GM23248 (cell line): Measurements from ENCODE around the gene MAPK4. TPM values are rescaled to one million over a fixed set of nuclear protein-coding genes. Genes with fewer than 3 reads are reported as not detected.

Experiments used
- DNase-seq: peaks from one replicate; pipeline ENCODE4 v3.0.0-alpha.2; 2015
- H2AFZ ChIP-seq: fragments of 200-600 bp; sonication (generic); 2 replicates; pipeline ENCODE4 v1.6.1; 2016; ENCODE audit warnings: antibody characterized with exemption
- H3F3A ChIP-seq: fragments of 200-600 bp; sonication (generic); 2 replicates; pipeline ENCODE4 v1.6.1; 2016; ENCODE audit warnings: mild to moderate bottlenecking, antibody characterized with exemption, mixed run types; ENCODE audit not compliant: insufficient read depth
- H3K27ac ChIP-seq: fragments of 200-600 bp; sonication (generic); 2 replicates; pipeline ENCODE4 v1.5.1; 2016; ENCODE audit warnings: mild to moderate bottlenecking
- H3K27me3 ChIP-seq: fragments of 200-600 bp; sonication (generic); replicated peaks from 2 replicates; pipeline ENCODE4 v1.6.1; 2016; ENCODE audit warnings: mild to moderate bottlenecking; ENCODE audit not compliant: insufficient read depth
- H3K36me3 ChIP-seq: fragments of 200-600 bp; sonication (generic); 2 replicates; pipeline ENCODE4 v1.6.1; 2016; ENCODE audit warnings: low read depth, mild to moderate bottlenecking
- H3K4me1 ChIP-seq: fragments of 200-600 bp; sonication (generic); 2 replicates; pipeline ENCODE4 v1.6.1; 2016; ENCODE audit warnings: mild to moderate bottlenecking; ENCODE audit not compliant: insufficient read depth
- H3K4me2 ChIP-seq: fragments of 200-600 bp; sonication (generic); one replicate; pipeline ENCODE4 v1.6.1; 2016; ENCODE audit warnings: mild to moderate bottlenecking; ENCODE audit not compliant: unreplicated experiment
- H3K4me3 ChIP-seq: fragments of 200-600 bp; sonication (generic); 2 replicates; pipeline ENCODE4 v1.5.1; 2016; ENCODE audit warnings: mild to moderate bottlenecking
- H3K79me2 ChIP-seq: fragments of 200-600 bp; sonication (generic); 2 replicates; pipeline ENCODE4 v1.6.1; 2016; ENCODE audit warnings: mild to moderate bottlenecking; ENCODE audit not compliant: insufficient read depth
- H3K9ac ChIP-seq: fragments of 200-600 bp; sonication (generic); 2 replicates; pipeline ENCODE4 v1.6.1; 2016; ENCODE audit warnings: mild to moderate bottlenecking
- H3K9me2 ChIP-seq: fragments of 200-600 bp; sonication (generic); 2 replicates; pipeline ENCODE4 v1.6.1; 2016; ENCODE audit warnings: mixed run types, mild to moderate bottlenecking, moderate library complexity; ENCODE audit not compliant: insufficient read depth
- H3K9me3 ChIP-seq: fragments of 200-600 bp; sonication (generic); one replicate; pipeline ENCODE4 v1.6.1; 2017; ENCODE audit warnings: low read depth
- H4K20me1 ChIP-seq: fragments of 200-600 bp; sonication (generic); 2 replicates; pipeline ENCODE4 v1.6.0; 2016; ENCODE audit not compliant: insufficient read depth
- EZH2 ChIP-seq: fragments of 200-600 bp; sonication (generic); IDR thresholded peaks from 2 replicates; pipeline ENCODE4 v1.6.1; 2018; ENCODE audit warnings: antibody characterized with exemption, mild to moderate bottlenecking; ENCODE audit not compliant: insufficient read depth, poor library complexity, severe bottlenecking
- EZH2phosphoT487 ChIP-seq: fragments of 200-600 bp; sonication (generic); IDR thresholded peaks from 2 replicates; pipeline ENCODE4 v1.6.1; 2018; ENCODE audit warnings: antibody characterized with exemption, moderate library complexity, mild to moderate bottlenecking, low read depth; ENCODE audit not compliant: insufficient read depth
- WGBS, 2 experiments: methylation state at CpG; one replicate each; pipeline ENCODE4 v1.1.6; 2015 to 2017; ENCODE audit warnings: low lambda C conversion rate in 2 of 2, low coverage in 1 of 2; ENCODE audit errors: missing lambda C conversion rate in 2 of 2; 5-methylcytosine and 5-hydroxymethylcytosine counted together
- in situ Hi-C: fragments of 300-500 bp; cut with MboI; formaldehyde crosslinking; loops from 2 replicates; pipeline ENCODE4 v1.15.0; 2020
- polyA plus RNA-seq: library from polyadenylated mRNA; unstranded; fragments of >200 nt; fragmentation: Nextera tagmentation; extraction: Ambion mirVana; gene quantifications from 2 replicates; pipeline ENCODE4 v1.2.1, GENCODE V29; 2016
- total RNA-seq: library from RNA; depleted of rRNA; stranded (reverse); fragments of >200 nt; shearing (Covaris generic); gene quantifications from 2 replicates; pipeline ENCODE4 v1.2.3, GENCODE V29; 2014

MAPK4 gene
- total and polyA plus RNA-seq, 2 experiments from 2014 or later = 0.22 TPM; not detected in 1

DNA sequence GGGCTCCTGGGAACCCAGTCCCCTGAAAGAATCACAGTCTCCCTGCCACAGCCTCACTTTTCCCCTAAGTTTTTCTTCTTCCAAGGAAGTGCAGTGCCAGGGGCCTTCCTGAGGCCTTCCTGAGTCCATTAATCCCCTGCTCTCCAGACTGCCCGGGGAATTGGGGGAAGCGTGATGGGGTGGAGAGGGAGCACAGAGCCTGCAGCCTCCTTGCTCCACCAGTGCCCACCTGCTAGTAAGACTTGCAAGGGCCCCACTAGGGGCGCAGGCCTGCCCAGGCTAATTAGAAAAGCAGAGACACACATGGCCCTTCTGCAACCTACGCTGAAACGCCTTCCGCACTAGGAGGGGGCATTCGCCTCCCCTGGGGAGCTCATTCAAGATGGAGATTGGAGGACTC, 149.3 kb downstream of the MAPK4 start:
- no peak for TF ChIP-seq EZH2
- TF ChIP-seq EZH2phosphoT487 = no peak
- Histone ChIP-seq H3F3A (no peaks in the 10 kb centered on the region), H3K9me3 (no peaks in the 10 kb centered on the region), H3K4me2 (no peak overlapping the region), H4K20me1 (no peaks in the 10 kb centered on the region), H3K79me2 (no peaks in the 10 kb centered on the region), H2AFZ (no peak overlapping the region), H3K27ac (no peak overlapping the region), H3K27me3 (no peaks in the 10 kb centered on the region), H3K9me2 (no peaks in the 10 kb centered on the region), H3K9ac (no peak overlapping the region), H3K4me1 (no peaks in the 10 kb centered on the region), H3K36me3 (no peaks in the 10 kb centered on the region), H3K4me3 (no peak overlapping the region)
- in situ Hi-C loops = no loop called here
- WGBS, 2 experiments = 76 to 83% methylated on average over 7 of the region's 7 CpGs
- DNase-seq = no peak

DNA sequence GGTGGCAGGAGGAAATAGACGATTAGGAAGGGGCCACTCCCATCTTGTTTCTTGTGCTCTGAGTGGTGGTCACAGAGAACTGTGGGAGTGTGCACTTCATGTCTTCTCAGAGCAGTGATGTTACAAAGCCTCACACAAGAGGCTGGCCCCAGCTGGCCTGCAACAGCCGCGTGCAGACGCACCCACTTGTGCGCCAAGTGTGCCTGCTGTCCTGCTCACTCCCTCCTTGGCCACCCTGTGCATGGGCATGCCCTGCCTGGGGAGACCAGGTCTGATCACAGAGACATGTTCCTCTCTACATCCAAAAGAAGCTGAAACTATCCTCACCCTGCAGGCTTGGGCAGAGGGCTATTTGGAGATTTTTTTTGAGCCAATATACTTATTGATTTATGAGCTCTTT, 151.5 kb downstream of the MAPK4 start:
- no peak for TF ChIP-seq EZH2phosphoT487
- TF ChIP-seq EZH2 = no peak
- no peaks in the 10 kb centered on the region for H3K79me2 ChIP-seq
- in situ Hi-C loops = no loop called here
- WGBS, 2 experiments = 24 to 32% methylated on average over 5 of the region's 5 CpGs
- H3K9ac ChIP-seq = no peak overlapping the region
- H3K4me2 ChIP-seq = no peak overlapping the region
- no peaks in the 10 kb centered on the region for H3K9me2 ChIP-seq
- no peaks in the 10 kb centered on the region for H3K36me3 ChIP-seq
- no peaks in the 10 kb centered on the region for H3K9me3 ChIP-seq
- no peak overlapping the region for H2AFZ ChIP-seq
- H4K20me1 ChIP-seq = no peaks in the 10 kb centered on the region
- H3K4me1 ChIP-seq = no peaks in the 10 kb centered on the region
- H3K27ac ChIP-seq = no peak overlapping the region
- no peaks in the 10 kb centered on the region for H3K27me3 ChIP-seq
- H3F3A ChIP-seq = no peaks in the 10 kb centered on the region
- no peak overlapping the region for H3K4me3 ChIP-seq
- DNase-seq = no peak

DNA sequence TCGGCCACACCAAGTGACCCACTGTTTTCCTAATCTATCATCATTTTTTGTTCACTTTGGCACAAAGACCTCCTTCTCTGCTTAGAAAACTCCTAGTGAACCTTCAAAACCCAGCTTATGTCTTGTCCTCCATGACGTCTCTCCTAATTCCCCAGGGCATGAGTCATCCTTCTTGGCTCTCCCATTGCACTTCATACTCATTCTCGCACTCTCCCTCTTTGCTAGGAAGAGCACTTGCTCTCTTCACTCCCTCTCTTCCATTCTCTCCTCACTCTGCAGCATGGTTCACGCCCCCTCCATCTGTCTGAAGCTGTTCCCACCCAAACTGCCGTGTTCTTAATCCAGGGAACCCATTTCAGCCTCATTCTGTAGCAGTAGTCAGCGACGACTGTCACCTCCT, 156.0 kb downstream of the MAPK4 start:
- no peaks in the 10 kb centered on the region for H3K4me1 ChIP-seq
- DNase-seq = no peak
- no peaks in the 10 kb centered on the region for H3F3A ChIP-seq
- H3K9ac ChIP-seq = no peak overlapping the region
- no peak overlapping the region for H3K4me3 ChIP-seq
- no peaks in the 10 kb centered on the region for H3K27me3 ChIP-seq
- no peak overlapping the region for H3K27ac ChIP-seq
- H3K9me2 ChIP-seq = no peaks in the 10 kb centered on the region
- no peaks in the 10 kb centered on the region for H3K9me3 ChIP-seq
- no peaks in the 10 kb centered on the region for H3K36me3 ChIP-seq
- no peak overlapping the region for H3K4me2 ChIP-seq
- WGBS, 2 experiments = 53 to 55% methylated on average over 7 of the region's 7 CpGs
- H2AFZ ChIP-seq = no peak overlapping the region
- no peaks in the 10 kb centered on the region for H3K79me2 ChIP-seq
- no peaks in the 10 kb centered on the region for H4K20me1 ChIP-seq
- TF ChIP-seq EZH2 = no peak
- TF ChIP-seq EZH2phosphoT487 = no peak
- in situ Hi-C loops = no loop called here

DNA sequence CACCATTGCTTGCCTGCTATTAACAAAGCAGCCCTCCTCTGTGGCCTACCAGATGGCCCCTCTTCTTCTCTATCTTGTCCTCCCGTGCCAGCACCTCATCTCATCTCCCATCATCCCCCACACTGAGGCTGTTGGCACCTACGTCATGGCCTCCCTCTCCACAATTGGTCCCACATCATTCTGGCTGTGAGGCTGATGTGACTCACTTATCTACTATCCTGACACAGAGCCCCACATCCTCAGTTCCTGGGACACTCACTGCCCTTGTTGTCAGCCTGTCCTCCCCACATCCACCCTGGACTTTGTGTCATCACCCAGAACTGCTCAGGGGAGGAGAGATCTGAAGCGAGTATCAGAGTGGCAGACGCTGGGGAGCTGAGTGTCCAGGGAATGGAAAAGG, 157.0 kb downstream of the MAPK4 start:
- Histone ChIP-seq H3K27me3 (no peaks in the 10 kb centered on the region), H3F3A (no peaks in the 10 kb centered on the region), H3K36me3 (no peaks in the 10 kb centered on the region), H3K4me3 (no peak overlapping the region), H4K20me1 (no peaks in the 10 kb centered on the region), H3K9me3 (no peaks in the 10 kb centered on the region), H3K27ac (no peak overlapping the region), H3K4me2 (no peak overlapping the region), H3K9me2 (no peaks in the 10 kb centered on the region), H2AFZ (no peak overlapping the region), H3K79me2 (no peaks in the 10 kb centered on the region), H3K9ac (no peak overlapping the region), H3K4me1 (no peaks in the 10 kb centered on the region)
- DNase-seq = peak; percentile 17
- 16 to 39% methylated on average over 4 of the region's 4 CpGs for WGBS, 2 experiments
- in situ Hi-C loops = no loop called here
- no peak for TF ChIP-seq EZH2phosphoT487
- TF ChIP-seq EZH2 = no peak

DNA sequence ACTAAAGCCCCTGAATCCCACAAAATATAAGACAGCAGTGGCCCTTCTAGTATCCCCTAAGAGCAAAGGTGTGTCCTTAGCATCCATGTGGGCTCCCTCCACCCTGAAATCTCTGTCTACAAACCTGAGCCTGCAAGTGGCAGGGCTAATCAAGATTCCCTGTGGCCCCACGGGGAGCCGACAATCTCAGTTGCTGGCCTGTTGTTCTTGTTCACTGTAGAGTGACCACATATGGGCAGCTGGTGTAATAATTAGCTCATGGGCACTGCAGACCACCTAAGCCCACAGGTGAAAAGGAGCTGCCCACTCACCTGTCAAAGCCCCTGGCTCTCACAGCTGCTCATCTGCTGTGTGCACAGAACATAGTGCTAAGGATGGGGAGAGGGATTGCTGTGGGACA, 157.7 kb downstream of the MAPK4 start:
- no peaks in the 10 kb centered on the region for H3F3A ChIP-seq
- DNase-seq = no peak
- H3K4me3 ChIP-seq = no peak overlapping the region
- no peak overlapping the region for H2AFZ ChIP-seq
- no peak overlapping the region for H3K4me2 ChIP-seq
- H4K20me1 ChIP-seq = no peaks in the 10 kb centered on the region
- no peak overlapping the region for H3K27ac ChIP-seq
- H3K9ac ChIP-seq = no peak overlapping the region
- no peaks in the 10 kb centered on the region for H3K4me1 ChIP-seq
- H3K36me3 ChIP-seq = no peaks in the 10 kb centered on the region
- WGBS, 2 experiments = 54 to 56% methylated on average over 2 of the region's 2 CpGs
- H3K9me2 ChIP-seq = no peaks in the 10 kb centered on the region
- in situ Hi-C loops = no loop called here
- no peaks in the 10 kb centered on the region for H3K9me3 ChIP-seq
- TF ChIP-seq EZH2phosphoT487 = no peak
- TF ChIP-seq EZH2 = no peak
- H3K27me3 ChIP-seq = no peaks in the 10 kb centered on the region
- no peaks in the 10 kb centered on the region for H3K79me2 ChIP-seq
